PC-9 (cell line): ENCODE results near the gene HLCS.

Source experiments
- EZH2 ChIP-seq: fragments of 200-600 bp; sonication (generic); IDR thresholded peaks from 2 replicates; pipeline ENCODE4 v1.8.0; 2017; ENCODE audit warnings: antibody characterized with exemption, low read depth
- TF ChIP-seq, protein P1 (sequence below): fragments of 200-600 bp; sonication (generic); conservative IDR thresholded peaks from 2 replicates; pipeline ENCODE4 v1.6.1; 2017; ENCODE audit warnings: mixed run types, antibody characterized with exemption, mild to moderate bottlenecking, moderate library complexity

DNA sequence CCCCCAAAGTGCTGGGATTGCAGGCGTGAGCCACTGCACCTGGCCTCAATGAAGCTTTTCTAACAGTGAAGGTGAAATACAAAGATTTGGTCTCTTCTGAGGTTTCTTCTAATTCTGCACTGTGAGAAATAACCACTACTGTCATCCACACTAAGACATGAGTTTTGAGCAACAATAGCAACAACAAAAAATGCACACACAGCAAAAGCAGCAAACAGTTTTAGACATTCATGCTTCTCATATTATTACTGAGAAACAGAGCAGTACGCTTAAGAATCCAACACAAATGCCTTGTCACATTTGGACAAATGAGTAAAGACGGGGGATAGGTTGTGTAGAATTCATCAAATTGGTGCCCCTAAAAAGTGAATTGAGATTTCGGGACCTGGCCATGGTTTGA lies 151.2 kb downstream of the HLCS start:
- TF ChIP-seq, protein P1, sequence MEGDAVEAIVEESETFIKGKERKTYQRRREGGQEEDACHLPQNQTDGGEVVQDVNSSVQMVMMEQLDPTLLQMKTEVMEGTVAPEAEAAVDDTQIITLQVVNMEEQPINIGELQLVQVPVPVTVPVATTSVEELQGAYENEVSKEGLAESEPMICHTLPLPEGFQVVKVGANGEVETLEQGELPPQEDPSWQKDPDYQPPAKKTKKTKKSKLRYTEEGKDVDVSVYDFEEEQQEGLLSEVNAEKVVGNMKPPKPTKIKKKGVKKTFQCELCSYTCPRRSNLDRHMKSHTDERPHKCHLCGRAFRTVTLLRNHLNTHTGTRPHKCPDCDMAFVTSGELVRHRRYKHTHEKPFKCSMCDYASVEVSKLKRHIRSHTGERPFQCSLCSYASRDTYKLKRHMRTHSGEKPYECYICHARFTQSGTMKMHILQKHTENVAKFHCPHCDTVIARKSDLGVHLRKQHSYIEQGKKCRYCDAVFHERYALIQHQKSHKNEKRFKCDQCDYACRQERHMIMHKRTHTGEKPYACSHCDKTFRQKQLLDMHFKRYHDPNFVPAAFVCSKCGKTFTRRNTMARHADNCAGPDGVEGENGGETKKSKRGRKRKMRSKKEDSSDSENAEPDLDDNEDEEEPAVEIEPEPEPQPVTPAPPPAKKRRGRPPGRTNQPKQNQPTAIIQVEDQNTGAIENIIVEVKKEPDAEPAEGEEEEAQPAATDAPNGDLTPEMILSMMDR: no peak
- TF ChIP-seq EZH2: no peak
